ENCODE measurements around the gene ST6GALNAC6.

- no peak for TF ChIP-seq POLR2A (IDR thresholded peaks at IDR 0.05; ENCODE audit: low read length)
- no peak for TF ChIP-seq GATA1 (IDR thresholded peaks at IDR 0.05; ENCODE audit: low read depth, low read length)
Measured at GRCh38 chr9:127856094-127856728, 43.2 kb downstream of the ST6GALNAC6 start.

Data from erythroblast (primary cell).